ENCODE measurements around the gene TP53BP1. TPM values are rescaled to one million over a fixed set of nuclear protein-coding genes. Genes with fewer than 3 reads are reported as not detected.

TP53BP1 gene
- total and polyA plus RNA-seq, 8 donors, result 3.3 to 85.7 (median 14.5) TPM

GRCh38 chr15:43370975-43371974 is 121.7 kb downstream of the TP53BP1 start, which contains the start of the genes TUBGCP4 and ZSCAN29:
TSS of gene TUBGCP4 (plus strand) at chr15:43371101. CDS start at chr15:43371355, 254 bp downstream.
TSS of gene ZSCAN29 (minus strand) at chr15:43371043. CDS start at chr15:43369913, 1,130 bp downstream.
- WGBS, 5 donors, result 2 to 3% (median 2%) methylated on average over 42 to 66 of the region's 66 CpGs
- H3K27ac ChIP-seq, result peak within 1 kb of the TSS; percentile 76 to 86 (median 82)
- TF ChIP-seq POLR2AphosphoS5 (IDR thresholded peaks at IDR 0.05), result peak; percentile 30 to 78 (median 41)
- TF ChIP-seq, protein P1, sequence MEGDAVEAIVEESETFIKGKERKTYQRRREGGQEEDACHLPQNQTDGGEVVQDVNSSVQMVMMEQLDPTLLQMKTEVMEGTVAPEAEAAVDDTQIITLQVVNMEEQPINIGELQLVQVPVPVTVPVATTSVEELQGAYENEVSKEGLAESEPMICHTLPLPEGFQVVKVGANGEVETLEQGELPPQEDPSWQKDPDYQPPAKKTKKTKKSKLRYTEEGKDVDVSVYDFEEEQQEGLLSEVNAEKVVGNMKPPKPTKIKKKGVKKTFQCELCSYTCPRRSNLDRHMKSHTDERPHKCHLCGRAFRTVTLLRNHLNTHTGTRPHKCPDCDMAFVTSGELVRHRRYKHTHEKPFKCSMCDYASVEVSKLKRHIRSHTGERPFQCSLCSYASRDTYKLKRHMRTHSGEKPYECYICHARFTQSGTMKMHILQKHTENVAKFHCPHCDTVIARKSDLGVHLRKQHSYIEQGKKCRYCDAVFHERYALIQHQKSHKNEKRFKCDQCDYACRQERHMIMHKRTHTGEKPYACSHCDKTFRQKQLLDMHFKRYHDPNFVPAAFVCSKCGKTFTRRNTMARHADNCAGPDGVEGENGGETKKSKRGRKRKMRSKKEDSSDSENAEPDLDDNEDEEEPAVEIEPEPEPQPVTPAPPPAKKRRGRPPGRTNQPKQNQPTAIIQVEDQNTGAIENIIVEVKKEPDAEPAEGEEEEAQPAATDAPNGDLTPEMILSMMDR (IDR thresholded peaks at IDR 0.05), result peak in 5 of 7 experiments; percentile 12 to 31 (median 24)
- no peak for TF ChIP-seq EP300 (IDR thresholded peaks at IDR 0.05)

DNA sequence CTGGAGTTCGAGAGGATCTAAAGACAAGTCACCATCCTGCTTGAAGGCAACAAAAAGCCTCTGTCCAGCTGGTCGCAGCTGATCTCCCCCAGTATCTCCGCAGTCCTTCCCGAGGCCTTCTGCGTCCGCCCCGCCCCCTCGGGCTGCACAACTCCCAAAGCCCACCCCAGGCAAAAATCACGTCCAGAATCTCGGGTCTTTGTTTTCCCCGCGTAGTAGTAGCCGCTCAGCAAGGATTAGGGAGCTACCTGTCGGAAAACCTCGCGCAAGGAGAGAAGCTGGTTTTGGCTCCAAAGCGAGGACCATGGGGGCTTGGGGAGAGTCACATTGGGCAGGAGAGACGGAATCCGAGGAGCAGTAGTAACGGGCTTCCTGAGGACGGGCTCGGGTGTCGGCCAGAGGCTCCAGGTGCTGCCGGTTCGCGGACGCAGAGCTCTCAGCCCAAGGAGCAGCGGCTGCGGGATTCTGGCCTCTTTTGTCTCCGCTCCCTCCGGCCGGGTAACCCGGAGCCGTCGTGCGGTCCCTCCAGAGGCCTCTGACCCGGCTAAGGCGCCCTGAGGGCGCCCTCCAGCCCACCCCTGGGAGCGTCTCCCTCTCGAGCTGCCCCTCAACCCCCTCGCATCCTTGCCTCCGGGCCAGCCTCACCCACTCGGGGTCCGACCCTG is 122.5 kb downstream of the TP53BP1 start:
- WGBS, 5 donors, result 1 to 3% (median 1%) methylated on average over 15 to 45 of the region's 45 CpGs
- peaks cover 7 to 26% (median 24%) of the 10 kb centered on the region in 4 donors for H3K36me3 ChIP-seq
- H3K4me3 ChIP-seq, result peak overlapping the region; percentile 65 to 93 (median 85)
- H3K27ac ChIP-seq, result peak overlapping the region; percentile 76 to 86 (median 82)
- peaks cover 0 to 7% (median 0%) of the 10 kb centered on the region in 4 donors for H3K9me3 ChIP-seq
- intact Hi-C loops (cut with DNase I; ENCODE audit: low total_unique reads), result no loop called here
- peak; percentile 28 to 67 for DNase-seq
- TF ChIP-seq POLR2A (IDR thresholded peaks at IDR 0.05) (no peak), EP300 (IDR thresholded peaks at IDR 0.05) (no peak), POLR2AphosphoS5 (IDR thresholded peaks at IDR 0.05) (no peak)
- TF ChIP-seq, protein P1 (IDR thresholded peaks at IDR 0.05), result no peak
- peaks cover 5 to 46% (median 30%) of the 10 kb centered on the region in 4 donors for H3K4me1 ChIP-seq
- no peaks in the 10 kb centered on the region for H3K27me3 ChIP-seq

More at GRCh38 chr15:43370975-43371974, 121.7 kb downstream of the TP53BP1 start, which contains the start of the genes TUBGCP4 and ZSCAN29:
- peak; percentile 78 to 95 for DNase-seq
- intact Hi-C loops (cut with DNase I; ENCODE audit: low total_unique reads), result no loop called here
- H3K36me3 ChIP-seq, result peaks cover 1 to 21% (median 17%) of the 10 kb centered on the region in 4 donors
- H3K4me3 ChIP-seq, result peak within 1 kb of the TSS; percentile 65 to 93 (median 85)
- no peaks in the 10 kb centered on the region for H3K9me3 ChIP-seq
- H3K4me1 ChIP-seq, result peaks cover 5 to 46% (median 30%) of the 10 kb centered on the region in 4 donors
- no peaks in the 10 kb centered on the region for H3K27me3 ChIP-seq

- Histone ChIP-seq H3K36me3 (peaks cover 48 to 100% (median 86%) of the 10 kb centered on the region in 4 donors), H3K9me3 (peaks cover 27 to 80% (median 57%) of the 10 kb centered on the region in 4 donors)
- 97 to 98% (median 98%) methylated on average over 7 of the region's 7 CpGs for WGBS, 5 donors
Observed at GRCh38 chr15:43361313-43361903, 131.5 kb downstream of the TP53BP1 start.

More at GRCh38 chr15:43361313-43361903, 131.5 kb downstream of the TP53BP1 start:
- TF ChIP-seq EP300 (IDR thresholded peaks at IDR 0.05), result no peak
- no peak for TF ChIP-seq POLR2A (IDR thresholded peaks at IDR 0.05)
- TF ChIP-seq POLR2AphosphoS5 (IDR thresholded peaks at IDR 0.05), result no peak
- TF ChIP-seq, protein P1 (IDR thresholded peaks at IDR 0.05), result no peak
- H3K27me3 ChIP-seq, result no peaks in the 10 kb centered on the region
- H3K27ac ChIP-seq, result no peak overlapping the region
- H3K4me3 ChIP-seq, result no peak overlapping the region
- no peaks in the 10 kb centered on the region for H3K4me1 ChIP-seq
- DNase-seq, result no peak
- intact Hi-C loops (cut with DNase I; ENCODE audit: low total_unique reads), result no loop called here

All from stomach (tissue), 9 donors.